K562 (cell line): ENCODE measurements around the gene GNGT1. TPM values are rescaled to one million over a fixed set of nuclear protein-coding genes. Genes with fewer than 3 reads are reported as not detected.

Experiments used
- ATAC-seq: fragments of 200-7000 bp; cut with Tn5 transposase; 3 replicates; pipeline ENCODE4 v1.9.1; 2020; ENCODE audit warnings: moderate library complexity
- BruUV-seq: library from RNA; stranded (reverse); fragments of 400-500 nt; replicated peaks from 2 replicates; lab custom pipeline; 2021; lab: Mats Ljungman, UMichigan
- CTCF ChIA-PET: fragments of 300-600 bp; formaldehyde crosslinking; extraction: SDS; loops from one replicate; lab custom pipeline; 2021; ENCODE audit warnings: low intra/inter-chr PET ratio; lab: Yijun Ruan, JAX
- POLR2A ChIA-PET: fragments of 300-600, 350-650 bp; sonication (Branson Sonifier 250); formaldehyde crosslinking; extraction: SDS; loops from one replicate; lab custom pipeline; 2021; ENCODE audit warnings: antibody characterized with exemption, inconsistent platforms; lab: Yijun Ruan, JAX
- DNase-seq, 4 experiments: peaks; one replicate each; pipeline versions ENCODE4 v3.0.0 to v3.0.0-alpha.2; 2011 to 2018; ENCODE audit warnings: low spot score in 3 of 4, mixed read lengths in 3 of 4; ENCODE audit errors: extremely low read depth in 1 of 4
- FAIRE-seq: peaks from 2 replicates; lab custom pipeline; 2011; peaks lifted over from hg19 to GRCh38; lab: Jason Lieb, UNC
- H2AFZ ChIP-seq: 2 replicates; pipeline ENCODE4 v1.6.0; 2011; ENCODE audit warnings: low read depth, low read length, control low read depth, inconsistent platforms
- H3K27ac ChIP-seq: fragments of 200-600 bp; 3 replicates; pipeline ENCODE4 v1.8.0; 2011; ENCODE audit warnings: low read depth, mild to moderate bottlenecking, control low read depth, inconsistent platforms, low read length, moderate library complexity, mixed read lengths; ENCODE audit errors: extremely low read depth
- H3K27me3 ChIP-seq, 2 experiments: fragments of 300-600 bp in 1 of 2; 2 replicates in 1 of 2; 3 replicates in 1 of 2; pipeline versions ENCODE4 v1.6.0 to v1.8.0; 2011; ENCODE audit warnings: inconsistent platforms in 2 of 2, low read length in 2 of 2, mild to moderate bottlenecking in 1 of 2, mixed read lengths in 1 of 2, moderate library complexity in 1 of 2; ENCODE audit not compliant: control insufficient read depth in 2 of 2, insufficient read depth in 2 of 2
- H3K36me3 ChIP-seq: fragments of 300-600 bp; 3 replicates; pipeline ENCODE4 v1.8.0; 2011; ENCODE audit warnings: mild to moderate bottlenecking, low read length, inconsistent platforms; ENCODE audit not compliant: control insufficient read depth, insufficient read depth
- H3K4me1 ChIP-seq, 2 experiments: fragments of 200-600 bp in 1 of 2; replicated peaks in 1 of 2; 2 replicates in 1 of 2; 3 replicates in 1 of 2; pipeline versions ENCODE4 v1.5.1 to v1.8.0; 2011; ENCODE audit warnings: inconsistent platforms in 2 of 2, low read length in 2 of 2, mild to moderate bottlenecking in 1 of 2, mixed read lengths in 1 of 2, moderate library complexity in 1 of 2; ENCODE audit not compliant: control insufficient read depth in 2 of 2, insufficient read depth in 2 of 2
- H3K4me2 ChIP-seq: 2 replicates; pipeline ENCODE4 v1.6.1; 2011; ENCODE audit warnings: low read length, control low read depth, inconsistent platforms, mixed read lengths; ENCODE audit not compliant: insufficient read depth
- H3K4me3 ChIP-seq: fragments of 200-600 bp; sonication (generic), shearing (Covaris generic); 2 replicates; pipeline ENCODE4 v1.5.1; 2016; ENCODE audit warnings: control low read depth, inconsistent platforms
- H3K79me2 ChIP-seq: fragments of 200-600 bp; 3 replicates; pipeline ENCODE4 v1.8.0; 2011; ENCODE audit warnings: low read length, inconsistent platforms; ENCODE audit not compliant: control insufficient read depth, insufficient read depth
- H3K9ac ChIP-seq, 2 experiments: 2 replicates each; pipeline versions ENCODE4 v1.6.0 to v1.6.1; 2011; ENCODE audit warnings: low read depth in 2 of 2, low read length in 2 of 2, control low read depth in 1 of 2, inconsistent platforms in 1 of 2, mild to moderate bottlenecking in 1 of 2, mixed read lengths in 1 of 2; ENCODE audit not compliant: insufficient read depth in 1 of 2
- H3K9me1 ChIP-seq: one replicate; pipeline ENCODE4 v1.6.0; 2011; ENCODE audit warnings: inconsistent platforms, mild to moderate bottlenecking, low read length, moderate library complexity; ENCODE audit not compliant: control insufficient read depth, insufficient read depth
- H3K9me3 ChIP-seq: replicated peaks from 2 replicates; pipeline ENCODE4 v1.5.1; 2011; ENCODE audit warnings: low read depth, low read length, inconsistent platforms; ENCODE audit not compliant: control insufficient read depth, insufficient read depth
- H4K20me1 ChIP-seq: replicated peaks from 2 replicates; pipeline ENCODE4 v1.6.1; 2011; ENCODE audit warnings: low read length, inconsistent platforms, mixed read lengths; ENCODE audit not compliant: control insufficient read depth, insufficient read depth
- BCOR ChIP-seq: fragments of 450-650 bp; IDR thresholded peaks from 2 replicates; pipeline ENCODE4 v1.6.1; 2016
- CBFB ChIP-seq: sonication (generic); formaldehyde crosslinking; IDR thresholded peaks from 2 replicates; pipeline ENCODE4 v1.4.0; 2020; ENCODE audit warnings: mild to moderate bottlenecking, missing genetic modification reagents
- HNRNPK ChIP-seq: fragments of 200-400 bp; formaldehyde crosslinking; IDR thresholded peaks from one replicate; pipeline ENCODE4 v1.6.1; 2018; ENCODE audit warnings: mild to moderate bottlenecking, low read depth, low read length; ENCODE audit not compliant: poor library complexity, severe bottlenecking
- KLF6 ChIP-seq: fragments of 250-450 bp; sonication (Bioruptor Pico); IDR thresholded peaks from 2 replicates; pipeline ENCODE4 v1.4.0; 2020; ENCODE audit warnings: mild to moderate bottlenecking, moderate library complexity, borderline replicate concordance
- PCBP2 ChIP-seq: fragments of 200-400 bp; formaldehyde crosslinking; IDR thresholded peaks from 2 replicates; pipeline ENCODE4 v1.6.1; 2018; ENCODE audit warnings: low read length, low read depth, mild to moderate bottlenecking, moderate library complexity; ENCODE audit not compliant: poor library complexity, severe bottlenecking
- PHF20 ChIP-seq: fragments of 450-650 bp; IDR thresholded peaks from 2 replicates; pipeline ENCODE4 v1.6.1; 2018; ENCODE audit not compliant: partially characterized antibody
- ZNF76 ChIP-seq: fragments of 250-450 bp; sonication (Bioruptor Pico); IDR thresholded peaks from 2 replicates; pipeline ENCODE4 v1.4.0; 2020; ENCODE audit warnings: mild to moderate bottlenecking, moderate library complexity, borderline replicate concordance
- ZNF764 ChIP-seq: fragments of 250-450 bp; sonication (Bioruptor Pico); IDR thresholded peaks from 2 replicates; pipeline ENCODE4 v1.4.0; 2020; ENCODE audit warnings: low read depth, mild to moderate bottlenecking, moderate library complexity
- WGBS: fragments of 100-300 bp; shearing (Covaris generic); methylation state at CpG from one replicate; pipeline ENCODE4 v1.1.6; 2016; ENCODE audit warnings: low coverage, mixed read lengths; ENCODE audit not compliant: insufficient coverage; ENCODE audit errors: missing lambda C conversion rate; 5-methylcytosine and 5-hydroxymethylcytosine counted together
- in situ Hi-C: fragments of 300-500 bp; cut with MboI; formaldehyde crosslinking; loops from 4 replicates; pipeline ENCODE4 v1.15.0; 2018; ENCODE audit warnings: inconsistent platforms, mixed read lengths
- intact Hi-C: fragments of 100-400 bp; cut with micrococcal nuclease; formaldehyde crosslinking; loops from 2 replicates; pipeline ENCODE4 v1.14.2; 2022
- polyA plus RNA-seq, 8 experiments: library from polyadenylated mRNA; depleted of rRNA in 4 of 8; stranded (reverse) in 5 of 8; unstranded in 3 of 8; fragments of >200 nt; fragmentation: Nextera tagmentation in 2 of 8; fragmentation: Illumina TruSeq in 1 of 8; extraction: Ambion mirVana in 2 of 8; extraction: Trizol in 1 of 8; gene quantifications; 2 replicates each; pipeline versions ENCODE4 v1.2.1 to v1.2.3, GENCODE V29; 2011 to 2014; ENCODE audit warnings: inconsistent platforms in 1 of 8, missing spikeins in 1 of 8
- total RNA-seq, 7 experiments: library from RNA; depleted of rRNA in 6 of 7; stranded (reverse); fragments of >200 nt in 6 of 7; fragmentation: Illumina TruSeq in 2 of 7; extraction: Trizol in 2 of 7; gene quantifications; 2 replicates each; pipeline versions ENCODE4 v1.2.1 to v1.2.3, GENCODE V29; 2011 to 2021; ENCODE audit warnings: low replicate concordance in 1 of 7
- TF ChIP-seq, protein P1 (sequence below): fragments of 450-650 bp; IDR thresholded peaks from 2 replicates; pipeline ENCODE4 v1.6.1; 2018; ENCODE audit warnings: mild to moderate bottlenecking, low read depth; ENCODE audit not compliant: partially characterized antibody

Gene GNGT1
- total and polyA plus RNA-seq, 9 of the 15 experiments (the other 6 are each of a cell fraction or from before 2014, with no cell fraction given), result 0.04 to 0.83 (median 0.51) TPM; not detected in 2

GRCh38 chr7:93948873-93949272, 42.5 kb downstream of the GNGT1 start:
- Histone ChIP-seq H3K4me1 (peaks cover 0 to 12% of the 10 kb centered on the region in 2 experiments; a peak in 2 of 5 replicates), H4K20me1 (no peaks in the 10 kb centered on the region), H3K27me3 (no peaks in the 10 kb centered on the region), H2AFZ (no peak overlapping the region), H3K9me3 (no peaks in the 10 kb centered on the region), H3K4me2 (no peak overlapping the region)
- in situ Hi-C loops, result no loop called here
- BruUV-seq, result no TSS peak
- CTCF ChIA-PET, result no interaction called here
- no peak for DNase-seq
- TF ChIP-seq BCOR, result no peak
- TF ChIP-seq, protein P1, sequence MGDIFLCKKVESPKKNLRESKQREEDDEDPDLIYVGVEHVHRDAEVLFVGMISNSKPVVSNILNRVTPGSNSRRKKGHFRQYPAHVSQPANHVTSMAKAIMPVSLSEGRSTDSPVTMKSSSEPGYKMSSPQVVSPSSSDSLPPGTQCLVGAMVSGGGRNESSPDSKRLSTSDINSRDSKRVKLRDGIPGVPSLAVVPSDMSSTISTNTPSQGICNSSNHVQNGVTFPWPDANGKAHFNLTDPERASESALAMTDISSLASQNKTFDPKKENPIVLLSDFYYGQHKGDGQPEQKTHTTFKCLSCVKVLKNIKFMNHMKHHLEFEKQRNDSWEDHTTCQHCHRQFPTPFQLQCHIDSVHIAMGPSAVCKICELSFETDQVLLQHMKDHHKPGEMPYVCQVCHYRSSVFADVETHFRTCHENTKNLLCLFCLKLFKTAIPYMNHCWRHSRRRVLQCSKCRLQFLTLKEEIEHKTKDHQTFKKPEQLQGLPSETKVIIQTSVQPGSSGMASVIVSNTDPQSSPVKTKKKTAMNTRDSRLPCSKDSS, result no peak
- TF ChIP-seq ZNF76 (CRISPR knock-in tag), result no peak
- no peak for TF ChIP-seq CBFB
- TF ChIP-seq ZNF764 (CRISPR knock-in tag), result no peak
- TF ChIP-seq KLF6, result no peak
- peak; percentile 21 for TF ChIP-seq PCBP2
- no peak for TF ChIP-seq PHF20
- TF ChIP-seq HNRNPK, result peak; percentile 73
- TF ChIP-seq, all 486 proteins: peak for 2
- Histone ChIP-seq H3K4me3 (no peak overlapping the region), H3K79me2 (no peaks in the 10 kb centered on the region), H3K27ac (no peak overlapping the region), H3K9ac (no peak overlapping the region), H3K9me1 (no peaks in the 10 kb centered on the region), H3K36me3 (no peaks in the 10 kb centered on the region)
- intact Hi-C loops, result no loop called here
- FAIRE-seq, result no peak
- ATAC-seq, result no peak
- 0% methylated on average over 1 of the region's 2 CpGs for WGBS
- POLR2A ChIA-PET, result interaction anchor here (0.8 kb wide), 1 partner anchor 9 kb away, joined by 3 read pairs; no protein-coding TSS in a partner anchor
